OCI-M2 (cell line): ENCODE results near the gene VWA3B.
"Not testable (repeated sequence)": the region's sequence is repeated elsewhere in the genome, so short reads cannot be mapped to it uniquely, and the experiment has no call there.

Experiments used
- DNase-seq: peaks from one replicate; lab custom pipeline; 2025; ENCODE audit not compliant: unreplicated experiment; lab: John Stamatoyannopoulos, UW

VWA3B gene

DNA sequence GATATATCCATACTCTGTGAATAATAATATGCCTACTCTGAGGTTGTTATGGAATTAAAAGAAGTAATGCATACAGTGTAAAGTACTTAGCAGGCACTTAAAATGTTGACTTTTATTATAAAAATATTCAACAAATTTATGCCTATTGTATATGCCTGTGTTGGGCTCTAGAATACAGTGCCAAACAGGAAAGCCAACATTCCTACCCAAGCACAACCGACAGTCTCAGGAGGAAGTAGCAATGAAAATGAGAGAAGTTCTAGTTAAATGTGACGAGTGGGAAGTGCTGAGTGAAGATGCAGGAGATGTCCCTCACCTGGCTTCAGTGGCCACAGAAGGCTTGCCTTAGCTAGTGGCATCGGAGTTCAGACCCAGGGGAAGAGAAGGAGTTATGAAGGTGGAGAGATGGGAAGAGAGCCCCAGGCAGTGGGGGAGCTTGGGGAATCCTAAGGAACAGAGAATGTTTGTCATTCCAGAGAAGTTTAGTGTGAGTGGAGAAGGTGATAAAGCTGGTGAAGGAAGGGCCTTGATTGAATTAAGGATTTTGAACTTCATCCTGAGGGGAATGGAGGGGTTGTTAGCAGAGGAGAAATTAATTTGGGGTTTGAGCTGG, 153.9 kb downstream of the VWA3B start:
- no peak for DNase-seq

DNA sequence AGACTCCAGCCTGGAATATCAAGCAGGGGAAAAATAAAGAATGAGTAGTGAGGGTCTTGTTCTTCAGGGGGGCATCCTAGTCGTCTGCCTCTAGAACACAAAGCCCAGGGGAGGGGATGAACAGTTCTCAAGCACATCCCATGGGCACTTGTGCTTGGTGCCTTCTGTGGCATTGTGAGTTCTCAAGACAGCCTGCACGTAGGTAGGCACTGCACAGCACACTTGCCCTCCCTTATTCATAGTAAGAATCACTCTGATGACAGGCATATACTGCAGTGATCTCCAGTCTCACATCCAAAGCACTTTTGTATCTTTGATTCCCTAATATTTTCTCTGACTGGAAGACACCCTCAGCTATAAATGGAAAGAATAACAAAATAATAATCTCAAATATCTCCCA, 154.6 kb downstream of the VWA3B start:
- no peak for DNase-seq

DNA sequence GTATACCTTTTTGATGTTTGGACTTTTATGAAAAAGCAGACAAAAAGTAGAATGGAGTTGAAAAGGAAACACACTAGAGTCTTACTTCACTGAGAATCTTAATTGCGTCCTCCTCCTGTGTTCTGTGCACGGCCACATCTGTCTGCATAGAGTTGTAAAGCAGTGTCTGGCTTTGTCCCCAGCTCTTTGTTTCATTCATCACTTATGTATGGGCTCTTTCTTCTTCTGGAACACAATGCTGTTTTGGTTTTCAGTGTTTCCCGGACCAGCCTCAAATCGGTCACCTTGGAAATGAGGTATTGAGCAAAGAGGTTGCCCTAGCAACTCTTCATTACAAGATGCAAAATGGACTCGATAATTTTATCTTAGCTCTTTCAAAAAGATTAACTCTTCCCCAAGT, 155.0 kb downstream of the VWA3B start:
- DNase-seq = no peak

DNA sequence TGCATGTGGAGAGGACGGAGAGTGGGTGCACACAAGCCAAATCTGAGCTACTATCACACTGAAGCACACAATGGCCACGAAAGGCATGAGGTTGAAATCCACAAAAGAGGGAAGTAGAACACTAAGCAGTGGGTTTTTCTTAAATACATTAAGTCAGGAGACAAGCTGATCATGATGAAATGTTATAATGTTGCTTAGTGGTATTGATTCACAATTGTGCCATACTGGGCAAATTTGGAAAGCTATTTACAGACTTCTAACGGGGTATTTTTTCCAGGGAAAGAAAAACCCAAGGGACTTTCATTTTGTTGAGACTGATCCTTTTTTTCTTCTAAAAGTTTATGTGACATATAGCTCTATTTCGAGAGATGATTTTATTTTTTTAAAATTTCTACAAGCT, 158.5 kb downstream of the VWA3B start:
- DNase-seq = no peak

DNA sequence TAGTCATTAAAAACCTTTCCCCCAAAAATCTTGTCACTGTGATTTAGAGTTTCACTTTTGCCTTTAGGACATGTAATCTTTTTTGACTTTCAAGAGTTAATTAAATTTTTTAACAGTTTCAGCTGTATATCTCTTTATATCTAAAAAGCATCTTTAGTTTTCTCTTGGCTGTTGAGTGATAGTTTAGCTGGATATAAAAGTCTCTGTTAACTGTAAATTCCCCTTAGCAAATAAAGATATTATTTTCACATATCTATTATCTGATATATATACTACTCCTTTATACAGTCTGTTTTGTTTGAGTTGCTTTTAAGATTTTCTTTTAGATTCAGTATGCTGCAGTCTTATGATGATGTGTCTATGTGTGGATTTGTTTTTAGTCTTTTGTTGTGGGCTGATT, 160.4 kb downstream of the VWA3B start:
- no peak for DNase-seq

DNA sequence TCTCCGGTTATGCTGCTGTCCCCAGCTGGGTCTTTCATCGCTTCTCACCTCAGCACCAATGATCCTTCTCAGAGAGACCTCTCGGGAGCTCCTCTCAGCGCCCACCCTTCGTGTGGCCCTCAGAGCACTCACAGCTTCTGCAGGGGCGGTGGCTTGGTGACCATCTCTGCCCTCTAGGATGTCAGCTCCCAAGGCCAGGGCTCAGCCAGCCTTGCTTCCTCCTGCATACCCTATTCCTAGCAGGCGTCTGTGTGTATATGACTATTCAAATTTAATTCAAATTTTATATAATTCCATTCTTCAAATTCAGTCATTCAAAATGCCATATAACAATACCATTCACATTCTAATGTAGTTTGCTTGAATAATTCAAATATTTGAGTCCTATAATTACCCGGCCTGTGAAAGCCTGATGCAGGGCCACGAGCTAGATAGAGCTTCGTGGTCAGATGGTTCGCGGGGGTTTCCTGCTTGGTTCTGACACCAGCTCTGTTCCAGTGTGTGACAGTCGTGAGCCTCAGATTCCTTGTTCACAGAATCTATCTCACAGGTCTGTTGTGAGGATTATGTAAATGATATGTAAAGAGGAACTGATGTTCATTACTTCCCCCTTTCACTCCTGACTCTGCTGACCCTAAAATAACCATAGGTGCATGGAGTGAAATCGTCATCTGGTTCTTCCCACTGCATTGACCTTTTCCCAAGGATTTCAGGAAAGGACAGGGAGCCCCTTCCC, 165.2 kb downstream of the VWA3B start:
- no peak for DNase-seq

DNA sequence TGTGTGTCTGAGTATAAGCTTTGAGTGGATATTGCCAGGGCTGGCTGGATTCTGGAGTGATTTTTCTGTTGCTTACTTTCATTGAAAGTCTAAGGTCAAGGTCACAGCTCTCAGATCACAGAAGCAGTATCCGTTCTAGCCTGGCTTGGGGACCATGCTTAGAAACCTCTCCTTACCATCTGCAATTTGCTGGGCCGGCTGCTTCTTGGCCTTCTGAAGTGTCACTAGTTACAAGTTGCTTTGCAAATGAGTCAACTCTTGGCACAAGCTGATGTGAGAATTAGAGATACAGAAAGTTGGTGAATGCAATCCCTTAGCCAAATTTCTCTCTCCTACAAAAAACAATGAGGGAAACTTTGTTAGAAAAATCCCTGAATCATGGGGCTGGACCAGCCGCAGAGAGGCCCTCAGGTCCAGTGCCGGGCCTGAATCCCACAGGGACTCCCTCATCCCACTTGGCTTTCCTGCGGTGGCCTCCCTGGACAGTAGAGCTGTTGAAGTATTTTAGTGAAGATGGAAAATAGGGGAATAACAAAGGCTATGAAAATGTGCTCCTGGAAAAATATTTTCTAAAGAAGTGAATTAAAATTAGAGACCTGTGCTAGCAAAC, 166.6 kb downstream of the VWA3B start:
- DNase-seq = no peak

DNA sequence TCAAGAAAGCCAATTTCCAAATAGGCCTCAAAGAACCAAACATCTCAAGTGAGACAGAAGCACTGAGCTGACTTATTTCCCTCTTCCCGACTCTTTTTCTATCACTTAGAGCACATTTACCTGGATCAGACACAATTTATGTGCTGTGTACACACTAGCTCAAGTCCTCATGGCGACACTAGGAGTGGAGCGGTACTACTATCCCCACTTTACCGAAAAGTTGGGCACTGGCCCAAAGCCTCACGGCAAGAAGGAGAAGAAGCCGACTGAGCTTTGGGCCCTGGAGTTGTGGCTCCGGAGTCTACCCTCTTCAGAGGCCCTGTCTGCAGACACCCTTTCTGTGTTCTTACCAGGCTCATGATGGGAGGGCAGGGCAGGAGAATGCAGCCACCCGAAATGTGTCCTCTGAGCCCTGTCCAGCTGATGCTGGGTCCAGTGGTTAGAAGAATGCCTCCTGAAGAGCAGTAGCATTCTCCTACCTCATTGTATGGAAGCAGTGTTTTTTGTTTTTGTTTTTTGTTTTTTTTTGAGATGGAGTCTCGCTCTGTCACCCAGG, 167.6 kb downstream of the VWA3B start:
- DNase-seq = no peak

DNA sequence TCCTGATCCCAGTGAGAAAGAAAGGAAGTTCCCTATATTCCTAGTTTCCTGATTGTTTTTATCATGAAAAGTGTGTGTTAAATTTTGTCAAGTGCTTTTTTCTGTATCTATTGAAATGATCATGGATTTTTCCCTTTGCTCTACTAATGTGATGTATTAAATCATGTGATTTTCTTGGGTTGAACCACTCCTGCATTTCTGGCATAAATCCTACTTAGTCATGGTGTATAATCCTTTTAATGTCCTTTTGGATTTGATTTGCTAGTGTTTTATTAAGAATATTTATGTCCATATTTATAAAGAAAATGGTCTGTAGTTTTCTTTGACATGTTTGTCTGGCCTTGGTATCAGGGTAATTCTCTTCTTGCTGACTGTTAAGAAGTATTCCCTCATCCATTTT, 171.9 kb downstream of the VWA3B start:
- DNase-seq = no peak

DNA sequence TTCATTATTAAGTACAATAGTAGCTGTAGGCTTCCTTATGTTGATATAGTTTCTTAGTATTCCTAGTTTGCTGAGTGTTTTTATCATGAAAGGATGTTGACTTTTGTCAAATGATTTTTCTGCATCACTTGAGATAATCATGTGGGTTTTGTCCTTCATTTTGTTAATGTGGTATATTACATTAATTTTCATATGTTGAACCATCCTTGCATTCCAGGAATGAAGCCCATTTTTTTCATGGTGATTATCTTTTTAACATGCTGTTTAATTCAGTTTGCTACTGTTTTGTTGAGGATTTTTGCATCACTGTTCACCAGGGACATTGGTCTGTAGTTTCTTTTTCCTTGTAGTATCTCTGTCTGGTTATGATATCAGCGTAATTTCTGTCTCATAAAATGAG, 176.4 kb downstream of the VWA3B start:
- no peak for DNase-seq

DNA sequence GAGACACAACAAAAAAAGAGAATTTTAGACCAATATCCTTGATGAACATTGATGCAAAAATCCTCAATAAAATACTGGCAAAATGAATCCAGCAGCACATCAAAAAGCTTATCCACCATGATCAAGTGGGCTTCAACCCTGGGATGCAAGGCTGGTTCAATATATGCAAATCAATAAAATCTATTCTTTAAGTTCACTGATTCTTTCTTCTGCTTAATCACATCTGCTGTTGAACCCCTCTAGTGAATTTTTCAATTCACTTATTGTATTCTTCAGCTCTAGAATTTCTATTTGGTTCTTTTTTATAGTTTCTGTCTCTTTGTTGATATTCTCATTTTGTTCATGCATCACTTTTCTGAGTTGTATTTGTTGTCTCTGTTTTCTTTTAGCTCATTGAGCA, 181.3 kb downstream of the VWA3B start:
- not testable (repeated sequence) for DNase-seq

DNA sequence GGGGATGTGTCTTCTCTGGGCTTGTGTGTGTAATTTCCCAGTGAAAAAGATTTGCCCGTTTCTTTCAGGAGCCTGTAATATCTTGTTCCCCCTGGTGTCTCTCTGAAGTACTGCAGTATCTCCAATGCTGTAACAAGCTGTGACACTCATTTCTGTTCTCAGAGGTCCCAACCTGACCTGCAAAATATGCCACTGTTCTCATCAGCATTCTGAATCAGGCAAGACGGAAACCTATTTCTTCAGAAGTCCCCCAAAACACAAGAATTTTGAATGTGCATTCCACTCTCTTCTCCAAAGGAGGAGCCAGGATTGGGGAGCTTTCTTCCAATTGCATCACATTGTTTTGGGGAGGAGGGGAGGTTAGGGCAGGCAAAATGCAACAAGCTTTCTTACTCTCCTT, 182.3 kb downstream of the VWA3B start:
- DNase-seq = no peak

DNA sequence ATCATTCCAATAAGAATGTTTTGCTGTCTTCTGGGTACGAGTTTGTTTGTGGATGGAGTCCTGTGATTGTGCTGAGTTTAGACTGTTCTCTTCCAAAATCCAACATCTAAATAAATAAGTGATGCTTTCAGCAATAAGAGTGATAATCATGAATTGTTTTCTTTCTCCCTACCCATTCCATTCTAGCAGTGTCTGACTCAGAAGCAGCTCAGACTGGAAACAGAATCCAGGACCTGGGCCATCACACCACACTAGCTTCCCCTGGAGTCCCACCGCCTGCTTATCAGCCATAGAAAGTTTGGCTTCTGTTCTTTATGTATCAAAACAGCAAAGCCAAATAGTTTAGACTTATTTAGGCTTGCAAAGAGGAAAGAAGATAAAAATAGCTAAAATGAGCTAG, 182.9 kb downstream of the VWA3B start:
- no peak for DNase-seq

DNA sequence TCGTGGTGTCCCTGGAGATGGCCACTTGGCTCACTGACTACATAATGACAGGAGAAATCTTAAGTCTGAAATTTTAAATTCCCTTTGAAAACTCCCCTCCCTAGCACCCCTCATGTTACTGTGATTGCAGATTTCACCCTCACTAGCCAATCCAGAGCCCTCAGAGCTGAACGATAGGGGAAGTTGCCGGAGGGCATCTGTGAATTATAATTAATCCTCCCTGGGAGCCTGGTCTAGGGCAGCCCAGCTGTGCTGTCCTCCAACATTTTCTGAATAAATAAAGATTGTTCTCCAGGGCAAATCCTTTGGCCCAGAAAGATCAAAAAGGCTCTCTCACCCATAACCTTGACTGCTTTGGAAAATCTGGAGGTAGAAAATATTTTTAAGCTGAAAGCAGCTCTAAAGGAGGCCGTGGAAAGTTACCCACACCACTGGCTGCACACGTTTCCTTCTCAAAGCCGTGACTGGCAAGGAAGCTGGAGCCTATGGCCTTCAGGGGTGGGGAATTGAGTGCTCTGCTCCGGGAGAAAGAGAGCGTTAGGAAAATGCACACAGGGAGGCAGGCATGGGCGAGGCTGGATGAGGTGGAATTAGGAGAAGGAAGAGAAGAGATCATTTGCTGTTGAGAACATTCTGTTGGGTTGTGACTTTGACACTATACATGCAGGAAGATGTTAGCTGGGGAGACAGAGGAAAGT, 190.3 kb downstream of the VWA3B start:
- no peak for DNase-seq

DNA sequence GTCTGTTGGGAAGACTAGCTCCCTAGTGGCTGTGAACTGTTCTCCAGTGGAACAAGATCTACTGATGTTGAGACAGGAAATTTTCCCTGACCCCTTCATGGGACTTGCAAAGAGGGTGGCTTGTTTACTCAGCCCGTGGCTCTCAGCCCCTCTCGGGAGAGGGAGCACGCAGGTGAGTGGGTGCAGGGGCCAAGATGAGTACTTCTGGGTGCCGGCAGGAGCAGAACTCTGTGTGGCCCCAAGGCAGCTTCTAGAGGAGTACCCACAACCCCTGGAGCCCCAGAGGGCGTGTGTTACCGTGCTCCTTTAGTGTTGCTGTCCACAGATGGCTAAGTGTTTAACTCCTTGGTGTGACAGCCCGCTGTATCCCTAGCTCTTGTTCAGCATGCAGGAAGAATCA, 191.1 kb downstream of the VWA3B start:
- DNase-seq = no peak

DNA sequence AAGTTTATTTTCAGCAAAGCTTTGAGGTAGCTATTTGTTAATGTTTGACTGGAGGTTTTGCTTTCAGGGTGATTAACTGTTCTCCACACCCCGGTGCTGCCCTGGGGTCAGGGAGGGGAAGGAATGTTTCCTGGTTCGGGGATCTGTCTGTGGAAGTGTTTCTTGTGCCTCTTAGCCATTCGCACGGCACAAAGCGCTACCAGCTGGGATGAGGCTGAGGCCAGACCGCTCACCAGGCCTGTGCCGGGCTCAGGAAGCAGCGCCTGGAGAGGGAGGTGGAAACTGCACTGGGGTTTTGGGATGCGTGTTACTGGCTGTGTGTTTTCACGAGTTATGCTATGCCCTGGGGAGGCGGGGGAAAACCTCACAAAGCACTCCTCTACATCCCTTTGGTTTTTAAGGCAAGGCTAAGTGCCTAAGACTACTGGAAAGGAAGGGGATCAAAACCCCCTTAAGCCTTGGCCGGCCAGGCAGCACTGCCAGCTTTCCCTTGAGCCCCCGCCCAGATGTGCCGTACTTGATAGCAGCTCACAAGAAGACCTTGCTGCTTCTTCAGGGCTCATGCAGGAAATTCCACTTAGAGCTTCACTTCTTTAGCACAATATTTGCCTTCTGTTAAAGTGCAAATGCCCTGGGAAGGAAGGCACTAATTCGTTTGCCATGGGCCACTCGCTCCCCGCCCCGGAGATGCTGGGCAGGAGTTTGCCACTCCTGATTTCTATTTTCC, 193.6 kb downstream of the VWA3B start:
- DNase-seq = no peak

DNA sequence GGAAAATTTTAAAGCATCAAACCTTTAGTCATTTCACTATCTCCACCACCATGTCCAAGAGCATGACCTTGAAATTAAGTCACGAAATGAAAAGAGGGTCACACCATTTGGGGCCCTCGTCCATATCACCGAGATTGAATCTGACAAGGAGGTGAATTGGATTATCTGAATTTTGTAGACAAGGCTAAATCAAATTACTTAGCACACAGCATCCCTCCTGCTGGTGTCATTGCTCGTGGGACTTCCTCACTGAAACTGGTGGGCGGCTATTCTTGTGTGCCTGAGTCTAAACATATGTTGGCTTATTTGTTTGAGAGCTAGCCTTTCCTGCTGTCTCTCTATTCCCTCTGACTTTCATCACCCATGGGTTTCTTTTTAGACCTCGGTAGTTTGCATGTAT, 194.6 kb downstream of the VWA3B start:
- DNase-seq = no peak

DNA sequence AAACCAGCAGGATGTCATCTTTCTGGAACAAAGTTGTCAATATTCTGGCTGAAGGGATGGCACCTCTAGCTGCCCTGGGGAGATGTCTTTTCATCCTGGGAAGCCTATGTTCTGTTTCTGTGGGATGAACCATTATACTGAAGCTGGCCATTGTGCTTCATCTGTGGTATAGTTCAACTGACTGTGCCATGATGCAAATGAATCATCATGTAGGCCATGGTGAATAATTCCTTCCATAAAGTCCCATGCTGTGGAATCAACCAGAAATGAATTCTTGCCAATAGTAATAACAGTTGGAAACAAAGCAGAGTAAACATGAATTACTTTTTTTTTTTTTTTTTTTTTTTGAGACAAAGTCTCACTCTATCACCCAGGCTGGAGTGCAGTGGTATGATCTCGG, 195.1 kb downstream of the VWA3B start:
- DNase-seq = no peak

DNA sequence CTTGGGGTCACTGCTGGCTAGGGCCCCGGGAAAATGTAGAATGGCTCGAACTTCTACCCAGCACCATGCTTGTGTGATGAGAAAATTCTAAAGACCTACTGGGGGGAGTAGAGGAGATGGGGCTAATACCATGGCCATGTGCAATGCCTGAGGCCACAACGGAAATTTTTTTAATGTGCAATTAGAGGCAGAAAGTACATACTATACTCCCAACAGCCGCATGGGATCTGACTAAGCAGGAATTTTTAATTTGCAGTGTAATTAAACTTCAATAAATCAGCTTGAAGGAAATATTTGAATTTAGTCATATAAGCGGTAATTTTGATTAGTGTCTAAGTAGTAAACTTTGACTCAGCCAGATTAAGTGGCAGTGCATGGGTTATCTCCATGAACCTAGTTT, 206.1 kb downstream of the VWA3B start:
- DNase-seq = no peak

DNA sequence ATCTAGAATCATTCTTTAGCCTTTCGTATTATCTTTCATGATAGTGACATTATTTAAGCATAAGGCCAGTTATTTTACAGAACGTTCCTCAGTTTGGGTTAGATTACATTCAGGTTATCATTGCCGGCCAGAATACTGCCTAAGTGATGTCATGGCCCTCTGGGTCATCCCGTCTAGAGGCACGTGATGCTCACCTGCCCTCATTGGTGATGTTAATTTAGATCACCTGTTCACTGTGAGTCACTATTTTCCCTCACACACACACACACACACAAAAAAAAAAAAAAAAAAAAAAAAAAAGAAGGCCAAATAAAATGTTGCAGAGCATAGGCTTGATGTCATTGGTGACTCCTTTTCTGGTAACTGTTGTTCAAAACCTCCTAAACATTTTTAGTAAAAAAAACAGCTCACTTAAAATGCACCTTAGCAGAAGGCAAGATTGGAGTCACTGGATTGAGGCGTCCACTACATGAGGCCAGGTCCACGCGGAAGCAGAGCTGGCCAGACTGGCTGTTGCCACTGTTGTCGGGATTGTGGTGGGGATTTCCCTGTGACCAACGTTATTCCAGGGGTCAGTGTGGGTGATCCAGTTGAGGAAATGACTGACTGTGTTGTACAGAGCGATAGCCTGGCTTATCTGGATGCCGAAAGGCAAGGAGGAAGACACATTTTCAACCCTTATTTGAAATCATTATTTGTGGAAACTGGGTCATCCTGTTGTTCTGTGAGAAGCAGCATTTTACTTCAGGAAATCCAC, 207.1 kb downstream of the VWA3B start:
- no peak for DNase-seq
